HUES48 (cell line): Measurements from ENCODE around the gene SNU13.
"Not testable (repeated sequence)": the region's sequence is repeated elsewhere in the genome, so short reads cannot be mapped to it uniquely, and the experiment has no call there.

Experiments
- H3K27ac ChIP-seq: one replicate; pipeline ENCODE4 v1.7.0; 2013; ENCODE audit warnings: low read depth, low read length, inconsistent platforms
- H3K27me3 ChIP-seq: 2 replicates; pipeline ENCODE4 v1.6.1; 2013; ENCODE audit warnings: mild to moderate bottlenecking, low read length; ENCODE audit not compliant: control insufficient read depth, insufficient read depth
- H3K36me3 ChIP-seq: 2 replicates; pipeline ENCODE4 v1.6.1; 2013; ENCODE audit warnings: low read length; ENCODE audit not compliant: control insufficient read depth, insufficient read depth
- H3K4me1 ChIP-seq: 2 replicates; pipeline ENCODE4 v1.6.1; 2013; ENCODE audit warnings: mild to moderate bottlenecking, low read length; ENCODE audit not compliant: control insufficient read depth, insufficient read depth
- H3K4me3 ChIP-seq: 2 replicates; pipeline ENCODE4 v1.5.1; 2013; ENCODE audit warnings: mild to moderate bottlenecking, low read depth, low read length
- H3K9ac ChIP-seq: 2 replicates; pipeline ENCODE4 v1.6.1; 2013; ENCODE audit warnings: mild to moderate bottlenecking, low read depth, low read length, moderate library complexity
- H3K9me3 ChIP-seq: 2 replicates; pipeline ENCODE4 v1.6.1; 2013; ENCODE audit warnings: low read length; ENCODE audit not compliant: control insufficient read depth, insufficient read depth

Gene SNU13

GRCh38 chr22:41688365-41689211, at the start of gene SNU13:
TSS of gene SNU13 (minus strand) at chr22:41688867. CDS start at chr22:41688796, 71 bp downstream.
- Histone ChIP-seq H3K9me3 (no peaks in the 10 kb centered on the region), H3K4me1 (no peaks in the 10 kb centered on the region), H3K36me3 (0 out of 2 replicates have a peak, but pooled peaks cover 3% of the 10 kb centered on the region), H3K4me3 (peak within 1 kb of the TSS; percentile 87), H3K9ac (peak within 1 kb of the TSS; percentile 79), H3K27me3 (no peaks in the 10 kb centered on the region), H3K27ac (peak within 1 kb of the TSS; percentile 96)

- not testable (repeated sequence) for H3K4me3 ChIP-seq, H3K27ac ChIP-seq, H3K36me3 ChIP-seq, H3K9me3 ChIP-seq, H3K9ac ChIP-seq, H3K4me1 ChIP-seq, H3K27me3 ChIP-seq
These were observed 44.6 kb upstream of the SNU13 start for GRCh38 chr22:41733241-41733640.

GRCh38 chr22:41732096-41732772, 43.6 kb upstream of the SNU13 start:
- Histone ChIP-seq H3K27ac (no peak overlapping the region), H3K36me3 (no peaks in the 10 kb centered on the region), H3K9ac (no peak overlapping the region), H3K4me1 (no peaks in the 10 kb centered on the region), H3K9me3 (no peaks in the 10 kb centered on the region), H3K4me3 (no peak overlapping the region), H3K27me3 (no peaks in the 10 kb centered on the region)

- no peaks in the 10 kb centered on the region for H3K4me1 ChIP-seq
- no peaks in the 10 kb centered on the region for H3K36me3 ChIP-seq
- H3K9ac ChIP-seq, result no peak overlapping the region
- H3K27ac ChIP-seq, result no peak overlapping the region
- H3K9me3 ChIP-seq, result no peaks in the 10 kb centered on the region
- H3K27me3 ChIP-seq, result no peaks in the 10 kb centered on the region
- H3K4me3 ChIP-seq, result no peak overlapping the region
These were observed 42.9 kb upstream of the SNU13 start for GRCh38 chr22:41731609-41732008.

- H3K4me1 ChIP-seq, result no peaks in the 10 kb centered on the region
- H3K27ac ChIP-seq, result no peak overlapping the region
- no peaks in the 10 kb centered on the region for H3K27me3 ChIP-seq
- H3K4me3 ChIP-seq, result no peak overlapping the region
- no peak overlapping the region for H3K9ac ChIP-seq
- no peaks in the 10 kb centered on the region for H3K9me3 ChIP-seq
- no peaks in the 10 kb centered on the region for H3K36me3 ChIP-seq
These were observed 36.9 kb upstream of the SNU13 start for GRCh38 chr22:41725510-41726110.

- Histone ChIP-seq H3K4me3 (no peak overlapping the region), H3K4me1 (no peaks in the 10 kb centered on the region), H3K27ac (no peak overlapping the region), H3K36me3 (no peaks in the 10 kb centered on the region), H3K9me3 (no peaks in the 10 kb centered on the region), H3K9ac (no peak overlapping the region), H3K27me3 (no peaks in the 10 kb centered on the region)
These were observed 33.8 kb upstream of the SNU13 start for GRCh38 chr22:41722496-41722895.

- no peaks in the 10 kb centered on the region for H3K36me3 ChIP-seq
- H3K4me3 ChIP-seq, result no peak overlapping the region
- H3K27ac ChIP-seq, result no peak overlapping the region
- H3K4me1 ChIP-seq, result no peaks in the 10 kb centered on the region
- no peak overlapping the region for H3K9ac ChIP-seq
- no peaks in the 10 kb centered on the region for H3K27me3 ChIP-seq
- H3K9me3 ChIP-seq, result no peaks in the 10 kb centered on the region
These were observed 24.3 kb upstream of the SNU13 start for GRCh38 chr22:41713004-41713403.

- Histone ChIP-seq H3K9ac (no peak overlapping the region), H3K9me3 (no peaks in the 10 kb centered on the region), H3K36me3 (no peaks in the 10 kb centered on the region), H3K27ac (no peak overlapping the region), H3K27me3 (no peaks in the 10 kb centered on the region), H3K4me3 (no peak overlapping the region), H3K4me1 (no peaks in the 10 kb centered on the region)
These were observed 20.7 kb upstream of the SNU13 start for GRCh38 chr22:41709341-41709740.

GRCh38 chr22:41702763-41703162, 14.1 kb upstream of the SNU13 start:
- no peaks in the 10 kb centered on the region for H3K27me3 ChIP-seq
- H3K27ac ChIP-seq, result no peak overlapping the region
- H3K4me1 ChIP-seq, result 0 out of 2 replicates have a peak, but pooled peaks cover 2% of the 10 kb centered on the region
- H3K9ac ChIP-seq, result no peak overlapping the region
- H3K9me3 ChIP-seq, result no peaks in the 10 kb centered on the region
- no peak overlapping the region for H3K4me3 ChIP-seq
- H3K36me3 ChIP-seq, result no peaks in the 10 kb centered on the region

GRCh38 chr22:41700108-41700364, 11.4 kb upstream of the SNU13 start:
- Histone ChIP-seq H3K9ac (no peak overlapping the region), H3K27me3 (no peaks in the 10 kb centered on the region), H3K4me3 (no peak overlapping the region), H3K4me1 (peaks cover 9% of the 10 kb centered on the region; the same call in 1 of the 2 replicates), H3K27ac (no peak overlapping the region), H3K9me3 (no peaks in the 10 kb centered on the region), H3K36me3 (no peaks in the 10 kb centered on the region)
